Occipital lobe (tissue), 2 donors: ENCODE measurements around the gene ASIC4. TPM values are rescaled to one million over a fixed set of nuclear protein-coding genes. Genes with fewer than 3 reads are reported as not detected.

Source experiments
- small RNA-seq: library from RNA; depleted of rRNA; stranded (forward); fragments of <200 nt; gene quantifications from one replicate; pipeline ENCODE3, GENCODE V24; 2014
- total RNA-seq: library from RNA; depleted of rRNA; stranded (reverse); fragments of >200 nt; gene quantifications from one replicate; pipeline ENCODE4 v1.2.3, GENCODE V29; 2014

The ASIC4 gene
- total RNA-seq, 1 donor from 2014 or later = 8.3 TPM

Small RNAs within 50 kb of the gene (small RNA-seq; reads per million reads assigned to genes)
- not detected for gene MIR3132

Other genes with a start within 250 kb of the ASIC4 start
- 73.2 TPM for gene DNAJB2, start 235.1 kb upstream of the ASIC4 start, total RNA-seq
- gene PTPRN, start 205.1 kb upstream of the ASIC4 start, total RNA-seq = 32.6 TPM
- gene RESP18, start 181.7 kb upstream of the ASIC4 start, total RNA-seq = not detected
- gene DNPEP, start 126.6 kb upstream of the ASIC4 start, total RNA-seq = 17.5 TPM
- 2.3 TPM for gene DES, start 96.1 kb upstream of the ASIC4 start, total RNA-seq
- 14.2 TPM for gene SPEG, start 79.6 kb upstream of the ASIC4 start, total RNA-seq
- gene GMPPA, start 15.6 kb upstream of the ASIC4 start, total RNA-seq = 7.5 TPM
- 25.9 TPM for gene CHPF, start 29.3 kb downstream of the ASIC4 start, total RNA-seq
- 14.0 TPM for gene TMEM198, start 29.5 kb downstream of the ASIC4 start, total RNA-seq
- gene OBSL1, start 57.1 kb downstream of the ASIC4 start, total RNA-seq = 39.9 TPM
- gene INHA, start 57.8 kb downstream of the ASIC4 start, total RNA-seq = not detected
- gene STK11IP, start 83.4 kb downstream of the ASIC4 start, total RNA-seq = 14.7 TPM
- gene SLC4A3, start 113.1 kb downstream of the ASIC4 start, total RNA-seq = 32.1 TPM